Activated naive CD8-positive, alpha-beta T cell treated with anti-CD3 and anti-CD28 coated beads, Interleukin-2, amount 50 U/mL, for 24 hours (primary cell): ENCODE measurements around the gene ATP5ME.

ENCODE experiments used
- ATAC-seq: fragments of 150-1000 bp; cut with Tn5 transposase; one replicate; pipeline ENCODE4 v1.10.0; 2021
- DNase-seq: peaks from one replicate; pipeline ENCODE4 v3.0.0; 2021
- H3K27ac Mint-ChIP-seq: one replicate; pipeline ENCODE4 v1.8.0; 2021; ENCODE audit warnings: mild to moderate bottlenecking, mixed read lengths
- H3K27me3 Mint-ChIP-seq: one replicate; pipeline ENCODE4 v1.8.0; 2021; ENCODE audit warnings: mixed read lengths
- H3K36me3 Mint-ChIP-seq: one replicate; pipeline ENCODE4 v1.8.0; 2021; ENCODE audit warnings: low read depth, mixed read lengths
- H3K4me1 Mint-ChIP-seq: one replicate; pipeline ENCODE4 v1.8.0; 2021; ENCODE audit warnings: mixed read lengths
- H3K4me3 Mint-ChIP-seq: one replicate; pipeline ENCODE4 v1.8.0; 2021; ENCODE audit warnings: mild to moderate bottlenecking, moderate library complexity, mixed read lengths
- H3K9me3 Mint-ChIP-seq: one replicate; pipeline ENCODE4 v1.8.0; 2021; ENCODE audit warnings: mixed read lengths

Gene ATP5ME

GRCh38 chr4:660401-660800 lies 13.7 kb downstream of the ATP5ME start:
- DNase-seq (no peak), ATAC-seq (no peak)
- Mint-ChIP-seq H3K4me3 (no peak overlapping the region), H3K27me3 (no peaks in the 10 kb centered on the region), H3K9me3 (no peaks in the 10 kb centered on the region), H3K27ac (no peak overlapping the region), H3K36me3 (peaks cover 6% of the 10 kb centered on the region), H3K4me1 (peaks cover 13% of the 10 kb centered on the region)

DNA sequence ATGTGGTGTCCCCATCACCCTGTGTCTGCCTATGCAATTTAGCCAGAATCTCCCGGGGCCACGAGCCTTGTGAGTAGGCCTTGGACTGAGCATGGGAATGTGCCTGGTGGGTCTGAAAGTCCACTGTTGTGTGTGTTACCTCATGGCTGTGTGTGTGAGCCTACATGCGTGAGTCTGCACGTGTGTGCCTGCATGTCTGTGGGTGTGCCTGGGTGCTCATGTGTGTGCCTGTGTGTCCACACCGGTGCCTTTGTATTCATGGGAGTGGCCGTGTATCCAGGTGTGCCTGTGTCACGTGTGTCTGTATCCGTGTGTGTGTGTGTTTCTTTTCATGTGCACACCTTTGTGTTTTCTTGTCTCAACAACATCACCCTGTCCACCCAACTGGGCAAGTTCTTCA lies 14.2 kb downstream of the ATP5ME start:
- H3K27me3 Mint-ChIP-seq = no peaks in the 10 kb centered on the region
- no peak overlapping the region for H3K27ac Mint-ChIP-seq
- ATAC-seq (no peak), DNase-seq (no peak)
- H3K36me3 Mint-ChIP-seq = peaks cover 6% of the 10 kb centered on the region
- H3K4me3 Mint-ChIP-seq = no peak overlapping the region
- no peaks in the 10 kb centered on the region for H3K9me3 Mint-ChIP-seq
- H3K4me1 Mint-ChIP-seq = peaks cover 10% of the 10 kb centered on the region

DNA sequence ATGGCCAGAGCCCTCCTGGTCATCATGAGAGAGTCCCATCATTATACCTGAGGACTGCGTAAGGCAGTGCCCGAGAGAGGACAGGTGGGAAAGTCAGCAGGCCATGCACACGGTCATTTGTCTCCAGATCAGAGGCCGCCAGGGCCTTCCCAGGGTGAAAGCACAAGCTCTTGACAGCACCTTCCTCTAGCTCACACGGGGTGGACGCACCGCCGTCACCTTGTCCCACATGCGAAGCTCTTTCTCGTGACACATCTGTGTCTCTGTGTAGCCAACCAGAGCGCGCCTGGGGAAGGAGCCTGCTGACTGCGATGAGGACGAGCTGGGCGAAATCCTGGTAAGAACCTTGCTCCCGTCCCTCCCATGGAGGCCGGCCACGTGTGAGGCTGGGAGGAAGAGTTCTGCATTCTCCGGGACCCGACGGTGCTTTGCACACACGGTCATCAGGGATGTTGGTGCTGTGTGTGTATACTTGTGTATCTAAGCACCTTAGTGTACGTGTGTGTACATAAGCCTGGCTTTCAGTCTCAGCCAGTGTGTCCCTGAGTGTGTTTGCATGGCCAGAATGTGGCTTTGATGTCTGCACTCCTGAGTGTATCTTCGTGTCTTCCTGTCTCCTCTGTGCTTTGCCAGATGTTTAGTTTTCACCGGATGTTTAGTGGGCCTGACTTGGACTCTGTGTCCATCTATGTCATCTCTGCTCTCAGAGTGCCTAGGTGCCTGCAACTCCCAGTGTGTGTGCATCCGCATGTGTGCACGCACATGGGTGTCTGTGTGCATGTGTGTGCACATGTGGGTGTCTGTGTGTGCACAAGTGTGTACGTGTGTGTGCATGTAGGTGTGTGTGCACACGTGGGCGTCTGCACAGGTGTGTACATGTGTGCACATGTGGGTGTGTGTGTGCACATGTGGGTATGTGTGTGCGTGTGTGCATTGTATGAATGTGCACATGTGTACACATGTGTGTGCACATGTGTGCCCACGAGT lies 15.1 kb downstream of the ATP5ME start:
- Mint-ChIP-seq H3K4me3 (no peak overlapping the region), H3K9me3 (no peaks in the 10 kb centered on the region), H3K4me1 (peaks cover 2% of the 10 kb centered on the region), H3K27me3 (no peaks in the 10 kb centered on the region), H3K36me3 (peaks cover 6% of the 10 kb centered on the region), H3K27ac (no peak overlapping the region)
- DNase-seq (no peak), ATAC-seq (no peak)

- peaks cover 6% of the 10 kb centered on the region for H3K36me3 Mint-ChIP-seq
- ATAC-seq (no peak), DNase-seq (no peak)
- H3K27me3 Mint-ChIP-seq = no peaks in the 10 kb centered on the region
- no peak overlapping the region for H3K27ac Mint-ChIP-seq
- peaks cover 1% of the 10 kb centered on the region for H3K4me1 Mint-ChIP-seq
- H3K9me3 Mint-ChIP-seq = no peaks in the 10 kb centered on the region
- no peak overlapping the region for H3K4me3 Mint-ChIP-seq
Measured at GRCh38 chr4:657834-658667, 16.0 kb downstream of the ATP5ME start.

DNA sequence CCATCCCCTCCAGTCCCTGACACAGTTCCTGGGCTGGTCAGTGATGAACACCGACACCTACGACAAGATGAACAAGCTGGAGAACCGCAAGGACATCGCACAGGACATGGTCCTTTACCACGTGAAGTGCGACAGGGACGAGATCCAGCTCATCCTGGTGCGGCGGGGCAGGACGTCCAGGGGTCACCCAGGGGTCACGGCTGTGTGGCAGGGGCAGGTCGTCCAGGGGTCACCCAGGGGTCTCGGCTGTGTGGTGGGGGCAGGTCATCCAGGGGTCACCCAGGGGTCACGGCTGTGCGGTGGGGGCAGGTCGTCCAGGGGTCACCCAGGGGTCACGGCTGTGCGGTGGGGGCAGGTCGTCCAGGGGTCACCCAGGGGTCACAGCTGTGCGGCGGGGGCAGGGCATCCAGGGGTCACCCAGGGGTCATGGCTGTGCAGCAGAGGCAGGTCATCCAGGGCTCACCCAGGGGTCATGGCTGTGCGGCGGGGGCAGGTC lies 16.7 kb downstream of the ATP5ME start:
- Mint-ChIP-seq H3K9me3 (no peaks in the 10 kb centered on the region), H3K27ac (no peak overlapping the region), H3K4me3 (no peak overlapping the region), H3K4me1 (no peaks in the 10 kb centered on the region), H3K27me3 (no peaks in the 10 kb centered on the region), H3K36me3 (peaks cover 6% of the 10 kb centered on the region)
- ATAC-seq = no peak
- DNase-seq = no peak

DNA sequence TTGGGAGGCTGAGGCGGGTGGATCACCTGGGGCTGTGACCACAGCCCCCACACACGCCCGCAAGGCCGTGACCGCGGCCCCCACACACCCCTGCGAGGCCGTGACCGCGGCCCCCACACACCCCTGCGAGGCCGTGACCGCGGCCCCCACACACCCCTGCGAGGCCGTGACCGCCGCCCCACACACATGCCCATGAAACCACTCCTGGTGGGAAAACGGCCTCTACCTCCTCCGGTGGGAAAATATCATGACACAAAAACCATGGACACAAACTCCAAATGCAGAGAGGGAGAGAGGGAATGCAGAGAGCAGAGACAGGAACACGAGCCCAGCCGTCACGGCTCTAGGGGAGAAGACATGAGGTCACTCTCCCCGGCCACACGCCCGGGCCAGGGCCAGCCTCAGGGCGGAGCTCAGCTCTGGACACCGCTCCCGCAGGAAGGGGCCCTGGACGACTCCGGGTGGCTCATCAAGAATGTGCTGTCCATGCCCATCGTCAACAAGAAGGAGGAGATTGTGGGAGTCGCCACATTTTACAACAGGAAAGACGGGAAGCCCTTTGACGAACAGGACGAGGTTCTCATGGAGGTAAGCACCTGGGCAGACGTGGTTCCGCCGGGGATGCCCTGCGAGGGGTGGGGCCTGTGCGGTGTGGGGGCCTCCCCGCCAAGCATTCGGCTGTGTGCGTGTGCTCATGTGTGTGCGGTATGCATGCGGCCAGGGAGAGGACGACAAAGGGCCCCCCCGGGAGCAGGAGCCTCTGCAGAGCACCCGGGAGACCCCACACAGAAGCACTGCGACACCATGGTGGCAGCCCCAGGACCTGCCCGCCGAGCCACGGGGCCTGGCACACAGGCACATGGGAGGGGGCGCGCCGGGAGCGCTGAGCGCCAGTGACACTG lies 17.4 kb downstream of the ATP5ME start:
- Mint-ChIP-seq H3K4me3 (no peak overlapping the region), H3K27me3 (peaks cover 2% of the 10 kb centered on the region), H3K4me1 (no peaks in the 10 kb centered on the region), H3K27ac (no peak overlapping the region), H3K9me3 (no peaks in the 10 kb centered on the region), H3K36me3 (peaks cover 6% of the 10 kb centered on the region)
- ATAC-seq (no peak), DNase-seq (no peak)

- peaks cover 2% of the 10 kb centered on the region for H3K27me3 Mint-ChIP-seq
- no peak overlapping the region for H3K4me3 Mint-ChIP-seq
- ATAC-seq (no peak), DNase-seq (no peak)
- H3K36me3 Mint-ChIP-seq = peaks cover 3% of the 10 kb centered on the region
- no peaks in the 10 kb centered on the region for H3K9me3 Mint-ChIP-seq
- H3K27ac Mint-ChIP-seq = no peak overlapping the region
- no peaks in the 10 kb centered on the region for H3K4me1 Mint-ChIP-seq
Measured at GRCh38 chr4:655464-656151, 18.5 kb downstream of the ATP5ME start.

DNA sequence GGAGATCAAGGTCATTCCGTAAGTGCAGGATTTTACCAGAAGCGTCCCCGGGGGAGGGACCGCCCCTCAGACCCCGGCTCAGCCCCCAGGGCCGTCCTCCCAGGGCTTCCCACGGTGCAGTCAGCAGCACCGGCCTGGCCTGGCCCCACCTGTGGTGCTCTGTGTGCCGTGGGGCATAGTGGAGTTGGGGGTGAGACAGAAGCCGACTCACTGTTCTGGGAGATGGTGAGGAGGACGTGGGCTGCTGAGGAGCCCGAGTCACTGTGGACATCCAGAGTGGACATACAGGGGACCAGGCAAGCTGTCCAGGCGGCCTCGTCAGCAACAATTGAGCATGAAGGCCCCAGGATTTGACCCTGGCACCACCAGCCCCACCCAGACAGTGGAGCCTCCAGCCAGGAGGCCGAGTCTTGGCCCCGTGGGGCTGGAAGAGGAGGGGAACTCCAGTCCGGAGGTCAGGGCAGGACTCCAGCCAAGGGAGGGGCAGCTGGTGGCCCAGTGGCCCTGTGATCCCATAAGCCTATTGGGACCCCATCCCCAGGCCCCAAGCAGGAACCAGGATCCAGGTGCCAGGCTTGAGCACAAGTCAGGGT lies 19.1 kb downstream of the ATP5ME start:
- DNase-seq (no peak), ATAC-seq (no peak)
- H3K27me3 Mint-ChIP-seq = peaks cover 2% of the 10 kb centered on the region
- no peak overlapping the region for H3K27ac Mint-ChIP-seq
- no peak overlapping the region for H3K4me3 Mint-ChIP-seq
- H3K9me3 Mint-ChIP-seq = no peaks in the 10 kb centered on the region
- peaks cover under 1% of the 10 kb centered on the region for H3K36me3 Mint-ChIP-seq
- no peaks in the 10 kb centered on the region for H3K4me1 Mint-ChIP-seq

GRCh38 chr4:654503-654845 lies 19.6 kb downstream of the ATP5ME start:
- Mint-ChIP-seq H3K9me3 (no peaks in the 10 kb centered on the region), H3K36me3 (no peaks in the 10 kb centered on the region), H3K4me3 (no peak overlapping the region), H3K27ac (no peak overlapping the region), H3K27me3 (peaks cover 2% of the 10 kb centered on the region), H3K4me1 (no peaks in the 10 kb centered on the region)
- ATAC-seq = peak; percentile 13
- DNase-seq = no peak

GRCh38 chr4:653831-654502 lies 20.1 kb downstream of the ATP5ME start:
- no peaks in the 10 kb centered on the region for H3K36me3 Mint-ChIP-seq
- ATAC-seq = peak; percentile 3
- DNase-seq = no peak
- H3K9me3 Mint-ChIP-seq = no peaks in the 10 kb centered on the region
- no peak overlapping the region for H3K4me3 Mint-ChIP-seq
- H3K27me3 Mint-ChIP-seq = peaks cover 2% of the 10 kb centered on the region
- H3K27ac Mint-ChIP-seq = no peak overlapping the region
- H3K4me1 Mint-ChIP-seq = no peaks in the 10 kb centered on the region

DNA sequence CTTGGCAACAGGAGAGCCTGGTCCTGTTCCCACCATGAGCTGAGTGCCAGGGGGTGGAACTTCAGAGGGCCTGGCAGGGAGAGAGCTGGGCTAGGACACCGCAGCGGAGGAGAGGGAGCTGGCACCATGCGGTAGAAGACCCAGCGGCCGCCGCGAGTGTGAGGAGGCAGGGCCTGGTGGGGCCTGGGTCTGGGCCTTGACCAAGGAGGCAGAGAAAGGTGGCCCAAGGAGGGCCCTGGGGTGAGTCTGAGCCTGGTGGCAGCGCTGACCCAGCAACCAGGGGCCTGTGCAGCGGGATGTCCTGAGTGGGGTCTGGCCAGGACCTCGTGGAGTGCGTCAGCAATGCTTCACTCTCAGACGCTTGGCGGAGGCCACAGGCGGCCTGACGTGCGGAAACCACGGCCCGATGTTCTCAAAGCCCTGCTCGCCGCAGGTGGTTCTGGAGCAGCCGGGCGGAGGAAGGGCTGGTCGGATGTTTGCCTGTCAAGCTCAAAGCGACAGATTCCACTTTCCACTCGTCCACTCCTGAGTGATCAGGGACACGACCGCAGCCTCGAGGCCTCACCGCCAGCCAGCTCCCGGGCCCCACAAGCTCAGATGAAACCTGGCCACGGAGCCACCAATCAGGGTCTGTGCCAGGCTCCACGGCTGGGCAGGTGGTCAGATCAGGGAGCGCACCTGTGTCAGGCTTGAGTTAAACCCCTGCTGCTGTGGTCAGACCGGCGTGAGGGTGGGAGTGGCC lies 20.8 kb downstream of the ATP5ME start:
- H3K27ac Mint-ChIP-seq = no peak overlapping the region
- DNase-seq (no peak), ATAC-seq (no peak)
- no peaks in the 10 kb centered on the region for H3K36me3 Mint-ChIP-seq
- no peaks in the 10 kb centered on the region for H3K4me1 Mint-ChIP-seq
- no peak overlapping the region for H3K4me3 Mint-ChIP-seq
- H3K27me3 Mint-ChIP-seq = peaks cover 2% of the 10 kb centered on the region
- H3K9me3 Mint-ChIP-seq = no peaks in the 10 kb centered on the region

DNA sequence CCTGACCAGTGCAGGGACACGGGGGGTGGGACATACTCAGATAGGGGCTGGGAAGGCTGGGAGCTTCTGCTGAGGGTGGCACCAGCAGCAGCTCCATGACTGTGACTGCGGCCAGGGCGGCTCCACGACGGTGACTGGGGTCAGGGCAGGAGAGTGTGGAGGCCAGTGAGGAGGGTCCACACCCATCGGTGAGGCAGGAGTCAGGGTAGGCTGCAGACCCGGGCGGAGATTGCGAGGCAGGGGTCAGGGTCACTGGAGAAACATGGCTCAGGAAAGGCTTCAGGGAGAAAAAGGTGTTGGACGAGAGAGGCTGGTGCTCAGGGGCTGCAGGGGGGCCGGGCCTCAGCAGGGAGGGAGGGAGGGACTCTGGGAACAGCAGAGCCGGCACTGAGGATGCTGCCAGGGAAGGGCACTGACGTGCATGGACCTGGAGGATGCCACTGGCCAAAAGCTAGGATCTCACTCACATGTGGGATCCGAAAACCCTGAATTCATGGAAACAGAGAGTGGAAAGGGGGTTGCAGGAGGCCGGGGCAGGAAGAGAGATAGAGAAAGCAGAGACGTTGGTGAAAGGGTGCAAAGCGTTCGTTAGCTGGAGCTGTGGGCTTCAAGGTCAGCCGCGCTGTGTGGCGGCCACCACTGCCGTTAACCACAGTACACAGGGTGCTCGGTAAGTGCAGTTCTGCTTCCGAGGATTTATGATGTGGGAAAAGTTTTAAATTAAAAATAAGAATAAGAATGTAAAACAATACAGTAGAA lies 22.0 kb downstream of the ATP5ME start:
- no peak for DNase-seq
- Mint-ChIP-seq H3K36me3 (no peaks in the 10 kb centered on the region), H3K27ac (no peak overlapping the region), H3K4me3 (no peak overlapping the region), H3K9me3 (no peaks in the 10 kb centered on the region), H3K27me3 (peaks cover 2% of the 10 kb centered on the region), H3K4me1 (no peaks in the 10 kb centered on the region)
- no peak for ATAC-seq
